ENCODE measurements around the gene NCAM1.

NCAM1 gene

DNA sequence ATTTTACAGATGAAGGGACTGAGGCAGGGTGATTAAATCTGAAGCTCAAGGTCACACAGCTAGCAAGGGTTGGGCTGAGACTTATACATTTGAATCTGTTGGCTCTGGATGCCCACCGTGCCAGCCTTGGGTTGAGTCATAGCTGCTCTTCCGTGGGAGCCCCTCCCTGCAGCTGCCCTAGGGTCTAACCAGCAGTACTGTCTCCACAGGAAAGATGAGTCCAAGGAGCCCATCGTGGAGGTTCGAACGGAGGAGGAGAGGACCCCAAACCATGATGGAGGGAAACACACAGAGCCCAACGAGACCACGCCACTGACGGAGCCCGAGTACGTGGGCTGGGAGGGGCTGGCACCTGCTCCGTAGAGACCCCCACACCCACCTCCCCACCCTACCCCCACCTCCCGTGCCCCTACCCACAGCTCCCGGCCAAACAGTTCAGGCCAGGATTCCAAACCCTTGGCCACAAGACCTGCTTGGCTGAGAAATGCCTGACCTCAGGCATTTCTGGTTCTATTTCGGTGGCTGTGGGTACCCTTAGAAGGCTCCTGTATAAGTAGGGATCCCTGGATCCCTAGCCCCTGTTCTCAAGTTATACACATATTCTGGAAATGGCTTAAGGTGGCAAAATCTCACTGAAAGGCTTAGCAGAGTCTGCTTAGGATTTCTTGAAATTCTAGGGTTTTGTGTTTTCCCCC lies 310.5 kb downstream of the NCAM1 start:
- TF ChIP-seq, protein P1, sequence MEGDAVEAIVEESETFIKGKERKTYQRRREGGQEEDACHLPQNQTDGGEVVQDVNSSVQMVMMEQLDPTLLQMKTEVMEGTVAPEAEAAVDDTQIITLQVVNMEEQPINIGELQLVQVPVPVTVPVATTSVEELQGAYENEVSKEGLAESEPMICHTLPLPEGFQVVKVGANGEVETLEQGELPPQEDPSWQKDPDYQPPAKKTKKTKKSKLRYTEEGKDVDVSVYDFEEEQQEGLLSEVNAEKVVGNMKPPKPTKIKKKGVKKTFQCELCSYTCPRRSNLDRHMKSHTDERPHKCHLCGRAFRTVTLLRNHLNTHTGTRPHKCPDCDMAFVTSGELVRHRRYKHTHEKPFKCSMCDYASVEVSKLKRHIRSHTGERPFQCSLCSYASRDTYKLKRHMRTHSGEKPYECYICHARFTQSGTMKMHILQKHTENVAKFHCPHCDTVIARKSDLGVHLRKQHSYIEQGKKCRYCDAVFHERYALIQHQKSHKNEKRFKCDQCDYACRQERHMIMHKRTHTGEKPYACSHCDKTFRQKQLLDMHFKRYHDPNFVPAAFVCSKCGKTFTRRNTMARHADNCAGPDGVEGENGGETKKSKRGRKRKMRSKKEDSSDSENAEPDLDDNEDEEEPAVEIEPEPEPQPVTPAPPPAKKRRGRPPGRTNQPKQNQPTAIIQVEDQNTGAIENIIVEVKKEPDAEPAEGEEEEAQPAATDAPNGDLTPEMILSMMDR (IDR thresholded peaks at IDR 0.05) = no peak

DNA sequence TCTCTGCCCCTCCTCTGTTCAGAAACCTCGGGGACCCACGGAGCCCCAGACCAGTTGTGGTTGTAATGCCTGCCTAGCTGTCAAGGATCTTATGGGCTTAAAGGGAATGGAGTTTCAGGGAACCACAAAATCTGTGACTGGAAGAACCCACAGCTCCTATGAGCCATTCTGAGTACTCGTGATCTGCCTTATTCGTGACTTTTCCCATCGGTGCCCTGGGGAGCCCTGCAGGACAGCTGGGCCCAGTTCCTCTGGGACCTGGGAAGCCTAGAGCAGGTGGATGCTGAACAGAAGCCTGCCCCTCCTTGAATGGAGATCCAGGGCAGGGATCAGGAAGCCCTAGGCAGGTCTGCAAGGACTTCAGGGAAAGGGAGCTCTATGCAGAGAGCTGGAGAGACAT lies 311.1 kb downstream of the NCAM1 start:
- TF ChIP-seq, protein P1 (IDR thresholded peaks at IDR 0.05) = no peak

DNA sequence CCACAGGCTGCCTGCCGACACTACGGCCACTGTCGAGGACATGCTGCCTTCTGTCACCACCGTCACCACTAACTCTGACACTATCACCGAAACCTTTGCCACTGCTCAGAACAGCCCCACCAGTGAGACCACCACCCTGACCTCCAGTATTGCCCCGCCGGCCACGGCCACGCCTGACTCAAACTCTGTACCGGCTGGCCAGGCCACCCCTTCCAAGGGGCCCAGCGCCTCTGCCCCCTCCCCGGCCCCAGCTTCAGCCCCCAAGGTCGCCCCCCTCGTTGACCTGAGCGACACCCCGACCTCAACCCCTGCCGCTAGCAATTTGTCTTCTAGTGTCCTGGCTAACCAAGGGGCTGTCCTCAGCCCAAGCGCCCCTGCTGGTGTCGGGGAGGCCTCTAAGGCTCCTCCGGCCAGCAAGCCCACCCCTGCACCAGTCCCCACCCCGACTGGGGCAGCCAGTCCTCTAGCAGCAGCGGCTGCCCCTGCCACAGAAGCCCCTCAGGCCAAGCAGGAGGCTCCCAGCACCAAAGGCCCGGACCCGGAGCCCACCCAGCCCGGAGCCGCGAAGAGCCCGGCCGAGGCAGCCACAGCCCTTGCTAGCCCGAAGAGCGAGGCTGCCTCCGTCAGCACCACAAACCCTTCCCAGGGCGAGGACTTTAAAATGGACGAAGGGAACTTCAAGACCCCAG lies 311.9 kb downstream of the NCAM1 start:
- TF ChIP-seq, protein P1 (IDR thresholded peaks at IDR 0.05) = no peak

GRCh38 chr11:113273720-113274119 lies 312.5 kb downstream of the NCAM1 start:
- TF ChIP-seq, protein P1 (IDR thresholded peaks at IDR 0.05) = no peak

DNA sequence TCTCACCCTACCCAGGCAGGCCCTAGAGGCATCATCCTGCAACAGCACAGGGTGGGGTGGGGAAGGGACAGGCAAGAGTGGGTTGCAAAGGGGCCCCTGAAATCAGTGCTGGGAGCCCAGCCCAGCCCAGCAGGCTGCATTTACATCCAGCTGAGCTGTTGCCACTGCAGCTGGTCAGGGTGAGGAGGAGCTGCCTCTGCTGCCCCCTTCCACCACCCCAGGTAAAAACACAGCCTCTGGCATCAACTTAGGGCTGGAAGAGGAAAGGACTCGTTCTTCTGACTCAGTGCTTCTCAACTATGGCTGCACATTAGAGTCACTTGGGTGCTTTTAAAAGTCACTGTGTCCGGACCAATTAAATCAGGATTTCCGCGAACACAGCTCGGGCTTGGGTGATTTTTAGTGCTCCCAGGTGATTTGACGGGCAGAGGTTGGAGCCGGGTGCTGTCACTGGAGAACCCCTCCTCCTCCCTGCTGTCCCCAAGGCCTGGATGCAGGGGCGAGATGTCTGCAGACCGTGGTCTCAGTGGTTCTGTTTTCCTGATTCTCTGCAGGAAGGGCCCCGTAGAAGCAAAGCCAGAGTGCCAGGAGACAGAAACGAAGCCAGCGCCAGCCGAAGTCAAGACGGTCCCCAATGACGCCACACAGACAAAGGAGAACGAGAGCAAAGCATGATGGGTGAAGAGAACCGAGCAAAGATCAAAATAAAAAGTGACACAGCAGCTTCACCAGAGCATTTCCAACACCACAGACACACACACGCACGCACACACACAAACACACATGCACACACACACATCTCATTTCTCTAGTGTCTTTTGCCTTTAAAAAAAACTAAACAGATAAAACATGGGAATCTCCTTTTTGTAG lies 313.7 kb downstream of the NCAM1 start:
- TF ChIP-seq, protein P1 (IDR thresholded peaks at IDR 0.05) = no peak

GRCh38 chr11:113275602-113276001 lies 314.4 kb downstream of the NCAM1 start:
- TF ChIP-seq, protein P1 (IDR thresholded peaks at IDR 0.05) = no peak

- TF ChIP-seq, protein P1 (IDR thresholded peaks at IDR 0.05) = no peak
These were observed 315.2 kb downstream of the NCAM1 start for GRCh38 chr11:113276466-113276865.
